NCI-H1694 treated with DMSO at 0.1 percent for 48 hours (cell line): Measurements from ENCODE around the gene SCT.
"Not testable (repeated sequence)": the region's sequence is repeated elsewhere in the genome, so short reads cannot be mapped to it uniquely, and the experiment has no call there.

Source experiments
- DNase-seq: peaks from one replicate; lab custom pipeline; 2025; lab: John Stamatoyannopoulos, UW

Gene SCT

GRCh38 chr11:626475-627307 is at the start of gene SCT:
TSS of gene SCT (minus strand) at chr11:627181. CDS start at chr11:627143, 38 bp downstream.
- no peak for DNase-seq

- DNase-seq = no peak
Measured at GRCh38 chr11:674406-674805, 47.4 kb upstream of the SCT start.

GRCh38 chr11:673866-674265 is 46.9 kb upstream of the SCT start:
- DNase-seq = no peak

GRCh38 chr11:665704-666281 is 38.8 kb upstream of the SCT start:
- no peak for DNase-seq

- DNase-seq = peak; percentile 14
Measured at GRCh38 chr11:665062-665703, 38.2 kb upstream of the SCT start.

- no peak for DNase-seq
Measured at GRCh38 chr11:662689-663274, 35.8 kb upstream of the SCT start.

- DNase-seq = peak; percentile 8
Measured at GRCh38 chr11:660681-661444, 33.9 kb upstream of the SCT start.

GRCh38 chr11:660281-660680 is 33.3 kb upstream of the SCT start:
- no peak for DNase-seq

- no peak for DNase-seq
Measured at GRCh38 chr11:659532-660085, 32.6 kb upstream of the SCT start.

- DNase-seq = no peak
Measured at GRCh38 chr11:657691-658126, 30.7 kb upstream of the SCT start.

- DNase-seq = no peak
Measured at GRCh38 chr11:656866-657265, 29.9 kb upstream of the SCT start.

- DNase-seq = no peak
Measured at GRCh38 chr11:656426-656825, 29.4 kb upstream of the SCT start.

- DNase-seq = no peak
Measured at GRCh38 chr11:655036-655726, 28.2 kb upstream of the SCT start.

- DNase-seq = not testable (repeated sequence)
Measured at GRCh38 chr11:654444-654843, 27.5 kb upstream of the SCT start.

GRCh38 chr11:653837-654236 is 26.9 kb upstream of the SCT start:
- DNase-seq = no peak

GRCh38 chr11:653136-653535 is 26.2 kb upstream of the SCT start:
- DNase-seq = not testable (repeated sequence)

GRCh38 chr11:650482-650881 is 23.5 kb upstream of the SCT start:
- no peak for DNase-seq

- DNase-seq = not testable (repeated sequence)
Measured at GRCh38 chr11:647672-648158, 20.7 kb upstream of the SCT start.

GRCh38 chr11:646214-646613 is 19.2 kb upstream of the SCT start:
- DNase-seq = no peak

- DNase-seq = no peak
Measured at GRCh38 chr11:645536-645935, 18.6 kb upstream of the SCT start.
